HG02981 (cell line): ENCODE data around the gene OR56A4.

Source experiments
- ATAC-seq: cut with Tn5 transposase; IDR thresholded peaks from one replicate; pipeline ENCODE4 v1.9.1; 2021; ENCODE audit warnings: mild to moderate bottlenecking, moderate library complexity; ENCODE audit not compliant: unreplicated experiment

Gene OR56A4

GRCh38 chr11:6006846-6007245 is at the start of gene OR56A4:
Gene OR56A4 (minus strand): TSS chr11:6006946. CDS start chr11:6002992, 3,954 bp downstream.
- ATAC-seq: no peak

- no peak for ATAC-seq
These were observed 48.8 kb upstream of the OR56A4 start for GRCh38 chr11:6055569-6055968.

- no peak for ATAC-seq
These were observed 45.6 kb upstream of the OR56A4 start for GRCh38 chr11:6052374-6052773.

GRCh38 chr11:6040874-6041273 is 34.1 kb upstream of the OR56A4 start:
- no peak for ATAC-seq

- no peak for ATAC-seq
These were observed 24.1 kb upstream of the OR56A4 start, which contains the start of gene OR56A1 for GRCh38 chr11:6030708-6031405. Gene OR56A1 (minus strand): TSS chr11:6030758. CDS start chr11:6027692, 3,066 bp downstream.

GRCh38 chr11:6027501-6027900 is 20.8 kb upstream of the OR56A4 start:
- ATAC-seq: no peak

GRCh38 chr11:6025056-6025455 is 18.3 kb upstream of the OR56A4 start:
- ATAC-seq: no peak

- peak; percentile 75 for ATAC-seq
These were observed 16.2 kb upstream of the OR56A4 start for GRCh38 chr11:6022956-6023355.

- no peak for ATAC-seq
These were observed 6.3 kb upstream of the OR56A4 start for GRCh38 chr11:6013042-6013441.

- ATAC-seq: no peak
These were observed 5.4 kb upstream of the OR56A4 start for GRCh38 chr11:6012035-6012668.

- ATAC-seq: no peak
These were observed 351 bp downstream of the OR56A4 start for GRCh38 chr11:6006395-6006794.

GRCh38 chr11:6002202-6002699 is 4.5 kb downstream of the OR56A4 start:
- ATAC-seq: no peak

- ATAC-seq: no peak
These were observed 12.0 kb downstream of the OR56A4 start for GRCh38 chr11:5994791-5995190.

GRCh38 chr11:5992604-5993251 is 14.0 kb downstream of the OR56A4 start:
- no peak for ATAC-seq

GRCh38 chr11:5992150-5992549 is 14.6 kb downstream of the OR56A4 start:
- no peak for ATAC-seq

- ATAC-seq: no peak
These were observed 17.5 kb downstream of the OR56A4 start for GRCh38 chr11:5989203-5989602.

GRCh38 chr11:5986885-5987284 is 19.9 kb downstream of the OR56A4 start, which contains the start of gene OR52L1:
Gene OR52L1 (minus strand): TSS chr11:5986985. CDS start chr11:5986930, 55 bp downstream.
- no peak for ATAC-seq

GRCh38 chr11:5983443-5983842 is 23.3 kb downstream of the OR56A4 start:
- no peak for ATAC-seq

- ATAC-seq: no peak
These were observed 33.2 kb downstream of the OR56A4 start for GRCh38 chr11:5973530-5973929.

GRCh38 chr11:5968394-5968793 is 38.4 kb downstream of the OR56A4 start, which contains the start of gene OR56A5:
Gene OR56A5 (minus strand): TSS chr11:5968494. CDS start chr11:5968494, 0 bp downstream.
- no peak for ATAC-seq

- ATAC-seq: no peak
These were observed 39.0 kb downstream of the OR56A4 start for GRCh38 chr11:5967708-5968107.

- ATAC-seq: no peak
These were observed 39.8 kb downstream of the OR56A4 start for GRCh38 chr11:5966958-5967357.
